Liver (tissue), 9 donors: ENCODE measurements around the gene TOPBP1. TPM values are rescaled to one million over a fixed set of nuclear protein-coding genes. Genes with fewer than 3 reads are reported as not detected.

Experiments
- DNase-seq: peaks from one replicate; pipeline ENCODE4 v3.0.0-alpha.2; 2017; ENCODE audit warnings: low spot score
- H3K27ac ChIP-seq, 2 donors: one replicate each; pipeline ENCODE4 v1.7.0; 2013; ENCODE audit warnings: inconsistent platforms in 2 of 2, low read length in 2 of 2, control low read depth in 1 of 2, low read depth in 1 of 2, mild to moderate bottlenecking in 1 of 2
- H3K27me3 ChIP-seq, 4 donors: one replicate each; pipeline versions ENCODE4 v1.6.1 to v1.7.0; 2013; ENCODE audit warnings: low read length in 3 of 4, inconsistent platforms in 1 of 4, mild to moderate bottlenecking in 1 of 4, moderate library complexity in 1 of 4; ENCODE audit not compliant: control insufficient read depth in 4 of 4, insufficient read depth in 4 of 4
- H3K36me3 ChIP-seq, 4 donors: one replicate each; pipeline versions ENCODE4 v1.6.1 to v1.7.0; 2013; ENCODE audit warnings: low read length in 3 of 4, mild to moderate bottlenecking in 3 of 4, low read depth in 1 of 4, moderate library complexity in 1 of 4; ENCODE audit not compliant: control insufficient read depth in 4 of 4, insufficient read depth in 3 of 4
- H3K4me1 ChIP-seq, 4 donors: one replicate each; pipeline versions ENCODE4 v1.6.1 to v1.7.0; 2013; ENCODE audit warnings: low read length in 3 of 4, mild to moderate bottlenecking in 3 of 4, moderate library complexity in 1 of 4; ENCODE audit not compliant: control insufficient read depth in 4 of 4, insufficient read depth in 4 of 4
- H3K4me3 ChIP-seq, 3 donors: one replicate each; pipeline versions ENCODE4 v1.6.1 to v1.7.0; 2013; ENCODE audit warnings: low read length in 3 of 3, control low read depth in 1 of 3, low read depth in 1 of 3, mild to moderate bottlenecking in 1 of 3
- H3K9ac ChIP-seq, 2 donors: one replicate each; pipeline ENCODE4 v1.7.0; 2013; ENCODE audit warnings: low read length in 2 of 2, mild to moderate bottlenecking in 2 of 2, moderate library complexity in 2 of 2, control low read depth in 1 of 2, low read depth in 1 of 2
- H3K9me3 ChIP-seq, 4 donors: one replicate each; pipeline versions ENCODE4 v1.6.1 to v1.7.0; 2013; ENCODE audit warnings: low read length in 3 of 4; ENCODE audit not compliant: control insufficient read depth in 4 of 4
- EGR1 ChIP-seq, 2 donors: IDR thresholded peaks; 2 replicates each; pipeline ENCODE4 v1.6.1; 2016 to 2018; ENCODE audit warnings: antibody characterized with exemption in 2 of 2, low read depth in 2 of 2
- FOXA1 ChIP-seq: IDR thresholded peaks from 2 replicates; pipeline ENCODE4 v1.6.1; 2016; ENCODE audit warnings: antibody characterized with exemption
- FOXA2 ChIP-seq: IDR thresholded peaks from 2 replicates; pipeline ENCODE4 v1.6.1; 2016; ENCODE audit warnings: antibody characterized with exemption
- GABPA ChIP-seq, 2 donors: IDR thresholded peaks in 1 of 2; conservative IDR thresholded peaks in 1 of 2; 2 replicates each; pipeline ENCODE4 v1.6.1; 2016; ENCODE audit warnings: antibody characterized with exemption in 2 of 2, mild to moderate bottlenecking in 1 of 2, moderate library complexity in 1 of 2
- HNF4A ChIP-seq, 2 donors: conservative IDR thresholded peaks; 2 replicates each; pipeline ENCODE4 v1.6.1; 2016; ENCODE audit warnings: antibody characterized with exemption in 2 of 2, mild to moderate bottlenecking in 2 of 2
- HNF4G ChIP-seq: IDR thresholded peaks from 2 replicates; pipeline ENCODE4 v1.6.1; 2016; ENCODE audit warnings: antibody characterized with exemption
- JUND ChIP-seq, 2 donors: IDR thresholded peaks; 2 replicates each; pipeline ENCODE4 v1.6.1; 2016; ENCODE audit warnings: antibody characterized with exemption in 2 of 2
- NR2F2 ChIP-seq: IDR thresholded peaks from 2 replicates; pipeline ENCODE4 v1.6.1; 2016; ENCODE audit warnings: antibody characterized with exemption
- RAD21 ChIP-seq, 2 donors: IDR thresholded peaks; 2 replicates each; pipeline ENCODE4 v1.6.1; 2016; ENCODE audit warnings: antibody characterized with exemption in 2 of 2, mild to moderate bottlenecking in 2 of 2
- RXRA ChIP-seq, 2 donors: IDR thresholded peaks; 2 replicates each; pipeline ENCODE4 v1.6.1; 2017 to 2018; ENCODE audit warnings: antibody characterized with exemption in 2 of 2, mild to moderate bottlenecking in 1 of 2
- SP1 ChIP-seq: IDR thresholded peaks from 2 replicates; pipeline ENCODE4 v1.6.1; 2018; ENCODE audit warnings: antibody characterized with exemption, mild to moderate bottlenecking
- TAF1 ChIP-seq: conservative IDR thresholded peaks from 2 replicates; pipeline ENCODE4 v1.6.1; 2016; ENCODE audit warnings: antibody characterized with exemption, mild to moderate bottlenecking
- YY1 ChIP-seq: IDR thresholded peaks from 2 replicates; pipeline ENCODE4 v1.6.1; 2016; ENCODE audit warnings: antibody characterized with exemption, mild to moderate bottlenecking
- WGBS: extraction: QIAGEN DNeasy Blood & Tissue Kit; methylation state at CpG from one replicate; pipeline ENCODE4 v1.1.7; 2013; 5-methylcytosine and 5-hydroxymethylcytosine counted together
- polyA plus RNA-seq, 2 donors: library from polyadenylated mRNA; stranded (reverse) in 1 of 2; unstranded in 1 of 2; fragments of 200-250 nt in 1 of 2; fragments of >200 nt in 1 of 2; fragmentation: Nextera tagmentation in 1 of 2; extraction: Ambion mirVana in 1 of 2; gene quantifications; one replicate each; pipeline versions ENCODE4 v1.2.1 to v1.2.3, GENCODE V29; 2013 to 2015
- total RNA-seq, 2 donors: library from RNA; depleted of rRNA; stranded (reverse); fragments of >200 nt; gene quantifications; one replicate each; pipeline ENCODE4 v1.2.3, GENCODE V29; 2014
- TF ChIP-seq, protein P1 (sequence below): fragments of 150-350 bp; IDR thresholded peaks from 2 replicates; pipeline ENCODE4 v1.5.1; 2017; ENCODE audit warnings: improper control_type of control experiment, low read depth, low read length; ENCODE audit not compliant: missing input control
- TF ChIP-seq, protein P2 (sequence below): IDR thresholded peaks from 2 replicates; pipeline ENCODE4 v1.6.1; 2016; ENCODE audit warnings: antibody characterized with exemption
- TF ChIP-seq, protein P3 (sequence below): IDR thresholded peaks from 2 replicates; pipeline ENCODE4 v1.6.1; 2016; ENCODE audit warnings: antibody characterized with exemption
- TF ChIP-seq, protein P4 (sequence below): IDR thresholded peaks from 2 replicates; pipeline ENCODE4 v1.6.1; 2016; ENCODE audit warnings: antibody characterized with exemption, mild to moderate bottlenecking
- TF ChIP-seq, protein P5 (sequence below): IDR thresholded peaks from 2 replicates; pipeline ENCODE4 v1.6.1; 2016; ENCODE audit warnings: antibody characterized with exemption
- donor health status: healthy.
- donor health status: healthy.
- donor health status: healthy.
- donor health status: healthy.
- donor health status: healthy.

Gene TOPBP1
- total and polyA plus RNA-seq, 4 donors = 3.3 to 22.9 (median 8.7) TPM

DNA sequence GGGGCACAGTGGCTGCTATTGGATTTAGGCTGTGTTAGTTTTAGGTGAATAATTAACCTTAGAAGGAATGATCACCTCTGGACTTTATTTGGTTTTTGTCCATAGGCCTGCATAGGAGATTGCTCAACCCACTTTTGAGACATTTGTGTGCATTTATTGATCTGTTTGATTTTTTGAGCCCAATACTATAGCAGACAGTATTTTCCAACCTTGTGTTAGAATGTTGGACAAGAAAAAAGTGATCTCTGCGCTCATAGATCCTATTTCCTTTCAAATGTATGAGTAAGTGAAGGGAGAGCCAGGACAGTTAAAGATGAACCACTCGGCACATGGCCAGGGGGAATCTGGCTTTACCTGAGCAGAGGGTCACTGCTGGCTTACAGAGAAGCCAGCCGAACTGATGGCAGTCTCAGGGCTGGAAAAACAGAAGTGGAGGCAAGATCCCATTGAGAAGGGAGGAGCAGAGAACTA is 8.8 kb upstream of the TOPBP1 start:
- no peaks in the 10 kb centered on the region for H3K36me3 ChIP-seq
- no peak for TF ChIP-seq TAF1
- TF ChIP-seq YY1 = peak; percentile 73
- TF ChIP-seq, protein P1, sequence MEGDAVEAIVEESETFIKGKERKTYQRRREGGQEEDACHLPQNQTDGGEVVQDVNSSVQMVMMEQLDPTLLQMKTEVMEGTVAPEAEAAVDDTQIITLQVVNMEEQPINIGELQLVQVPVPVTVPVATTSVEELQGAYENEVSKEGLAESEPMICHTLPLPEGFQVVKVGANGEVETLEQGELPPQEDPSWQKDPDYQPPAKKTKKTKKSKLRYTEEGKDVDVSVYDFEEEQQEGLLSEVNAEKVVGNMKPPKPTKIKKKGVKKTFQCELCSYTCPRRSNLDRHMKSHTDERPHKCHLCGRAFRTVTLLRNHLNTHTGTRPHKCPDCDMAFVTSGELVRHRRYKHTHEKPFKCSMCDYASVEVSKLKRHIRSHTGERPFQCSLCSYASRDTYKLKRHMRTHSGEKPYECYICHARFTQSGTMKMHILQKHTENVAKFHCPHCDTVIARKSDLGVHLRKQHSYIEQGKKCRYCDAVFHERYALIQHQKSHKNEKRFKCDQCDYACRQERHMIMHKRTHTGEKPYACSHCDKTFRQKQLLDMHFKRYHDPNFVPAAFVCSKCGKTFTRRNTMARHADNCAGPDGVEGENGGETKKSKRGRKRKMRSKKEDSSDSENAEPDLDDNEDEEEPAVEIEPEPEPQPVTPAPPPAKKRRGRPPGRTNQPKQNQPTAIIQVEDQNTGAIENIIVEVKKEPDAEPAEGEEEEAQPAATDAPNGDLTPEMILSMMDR = no peak
- TF ChIP-seq SP1 = peak; percentile 42
- TF ChIP-seq EGR1 (IDR thresholded peaks at IDR 0.05; ENCODE audit: low read depth in 2 of 2) = peak in 1 of 2 donors; percentile 41
- peak; percentile 8 for TF ChIP-seq NR2F2
- TF ChIP-seq FOXA2 = peak; percentile 62
- TF ChIP-seq FOXA1 = peak; percentile 78
- TF ChIP-seq RXRA (IDR thresholded peaks at IDR 0.05) = peak; percentile 56 to 97
- peak; percentile 89 for TF ChIP-seq HNF4G
- peak in 1 of 2 donors; percentile 19 for TF ChIP-seq RAD21 (IDR thresholded peaks at IDR 0.05)
- no peak for TF ChIP-seq GABPA (IDR thresholded peaks at IDR 0.05 in 1 of 2, conservative IDR thresholded peaks at IDR 0.05 in 1 of 2)
- TF ChIP-seq JUND (IDR thresholded peaks at IDR 0.05) = peak; percentile 78 to 79
- TF ChIP-seq, protein P2, sequence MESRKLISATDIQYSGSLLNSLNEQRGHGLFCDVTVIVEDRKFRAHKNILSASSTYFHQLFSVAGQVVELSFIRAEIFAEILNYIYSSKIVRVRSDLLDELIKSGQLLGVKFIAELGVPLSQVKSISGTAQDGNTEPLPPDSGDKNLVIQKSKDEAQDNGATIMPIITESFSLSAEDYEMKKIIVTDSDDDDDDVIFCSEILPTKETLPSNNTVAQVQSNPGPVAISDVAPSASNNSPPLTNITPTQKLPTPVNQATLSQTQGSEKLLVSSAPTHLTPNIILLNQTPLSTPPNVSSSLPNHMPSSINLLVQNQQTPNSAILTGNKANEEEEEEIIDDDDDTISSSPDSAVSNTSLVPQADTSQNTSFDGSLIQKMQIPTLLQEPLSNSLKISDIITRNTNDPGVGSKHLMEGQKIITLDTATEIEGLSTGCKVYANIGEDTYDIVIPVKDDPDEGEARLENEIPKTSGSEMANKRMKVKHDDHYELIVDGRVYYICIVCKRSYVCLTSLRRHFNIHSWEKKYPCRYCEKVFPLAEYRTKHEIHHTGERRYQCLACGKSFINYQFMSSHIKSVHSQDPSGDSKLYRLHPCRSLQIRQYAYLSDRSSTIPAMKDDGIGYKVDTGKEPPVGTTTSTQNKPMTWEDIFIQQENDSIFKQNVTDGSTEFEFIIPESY = peak; percentile 82
- TF ChIP-seq HNF4A (conservative IDR thresholded peaks at IDR 0.05) = peak; percentile 66 to 95
- TF ChIP-seq, protein P3, sequence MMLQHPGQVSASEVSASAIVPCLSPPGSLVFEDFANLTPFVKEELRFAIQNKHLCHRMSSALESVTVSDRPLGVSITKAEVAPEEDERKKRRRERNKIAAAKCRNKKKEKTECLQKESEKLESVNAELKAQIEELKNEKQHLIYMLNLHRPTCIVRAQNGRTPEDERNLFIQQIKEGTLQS = peak; percentile 46
- TF ChIP-seq, protein P4, sequence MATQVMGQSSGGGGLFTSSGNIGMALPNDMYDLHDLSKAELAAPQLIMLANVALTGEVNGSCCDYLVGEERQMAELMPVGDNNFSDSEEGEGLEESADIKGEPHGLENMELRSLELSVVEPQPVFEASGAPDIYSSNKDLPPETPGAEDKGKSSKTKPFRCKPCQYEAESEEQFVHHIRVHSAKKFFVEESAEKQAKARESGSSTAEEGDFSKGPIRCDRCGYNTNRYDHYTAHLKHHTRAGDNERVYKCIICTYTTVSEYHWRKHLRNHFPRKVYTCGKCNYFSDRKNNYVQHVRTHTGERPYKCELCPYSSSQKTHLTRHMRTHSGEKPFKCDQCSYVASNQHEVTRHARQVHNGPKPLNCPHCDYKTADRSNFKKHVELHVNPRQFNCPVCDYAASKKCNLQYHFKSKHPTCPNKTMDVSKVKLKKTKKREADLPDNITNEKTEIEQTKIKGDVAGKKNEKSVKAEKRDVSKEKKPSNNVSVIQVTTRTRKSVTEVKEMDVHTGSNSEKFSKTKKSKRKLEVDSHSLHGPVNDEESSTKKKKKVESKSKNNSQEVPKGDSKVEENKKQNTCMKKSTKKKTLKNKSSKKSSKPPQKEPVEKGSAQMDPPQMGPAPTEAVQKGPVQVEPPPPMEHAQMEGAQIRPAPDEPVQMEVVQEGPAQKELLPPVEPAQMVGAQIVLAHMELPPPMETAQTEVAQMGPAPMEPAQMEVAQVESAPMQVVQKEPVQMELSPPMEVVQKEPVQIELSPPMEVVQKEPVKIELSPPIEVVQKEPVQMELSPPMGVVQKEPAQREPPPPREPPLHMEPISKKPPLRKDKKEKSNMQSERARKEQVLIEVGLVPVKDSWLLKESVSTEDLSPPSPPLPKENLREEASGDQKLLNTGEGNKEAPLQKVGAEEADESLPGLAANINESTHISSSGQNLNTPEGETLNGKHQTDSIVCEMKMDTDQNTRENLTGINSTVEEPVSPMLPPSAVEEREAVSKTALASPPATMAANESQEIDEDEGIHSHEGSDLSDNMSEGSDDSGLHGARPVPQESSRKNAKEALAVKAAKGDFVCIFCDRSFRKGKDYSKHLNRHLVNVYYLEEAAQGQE = peak; percentile 56
- TF ChIP-seq, protein P5, sequence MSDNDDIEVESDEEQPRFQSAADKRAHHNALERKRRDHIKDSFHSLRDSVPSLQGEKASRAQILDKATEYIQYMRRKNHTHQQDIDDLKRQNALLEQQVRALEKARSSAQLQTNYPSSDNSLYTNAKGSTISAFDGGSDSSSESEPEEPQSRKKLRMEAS = peak; percentile 79
- no peaks in the 10 kb centered on the region for H3K9me3 ChIP-seq
- peaks cover 16 to 67% (median 58%) of the 10 kb centered on the region in 4 donors for H3K4me1 ChIP-seq
- WGBS = 37% methylated on average over 3 of the region's 3 CpGs
- DNase-seq = no peak
- H3K9ac ChIP-seq = no peak overlapping the region
- peak overlapping the region; percentile 43 to 62 for H3K27ac ChIP-seq
- H3K27me3 ChIP-seq = no peaks in the 10 kb centered on the region
- H3K4me3 ChIP-seq = no peak overlapping the region
